ENCODE results near the gene CYSRT1.

The CYSRT1 gene

GRCh38 chr9:137233143-137233980 lies 8.4 kb downstream of the CYSRT1 start:
- H3K4me3 ChIP-seq (ENCODE audit: control insufficient read depth, low read depth, low read length), result no peak overlapping the region
- TF ChIP-seq, protein P1, sequence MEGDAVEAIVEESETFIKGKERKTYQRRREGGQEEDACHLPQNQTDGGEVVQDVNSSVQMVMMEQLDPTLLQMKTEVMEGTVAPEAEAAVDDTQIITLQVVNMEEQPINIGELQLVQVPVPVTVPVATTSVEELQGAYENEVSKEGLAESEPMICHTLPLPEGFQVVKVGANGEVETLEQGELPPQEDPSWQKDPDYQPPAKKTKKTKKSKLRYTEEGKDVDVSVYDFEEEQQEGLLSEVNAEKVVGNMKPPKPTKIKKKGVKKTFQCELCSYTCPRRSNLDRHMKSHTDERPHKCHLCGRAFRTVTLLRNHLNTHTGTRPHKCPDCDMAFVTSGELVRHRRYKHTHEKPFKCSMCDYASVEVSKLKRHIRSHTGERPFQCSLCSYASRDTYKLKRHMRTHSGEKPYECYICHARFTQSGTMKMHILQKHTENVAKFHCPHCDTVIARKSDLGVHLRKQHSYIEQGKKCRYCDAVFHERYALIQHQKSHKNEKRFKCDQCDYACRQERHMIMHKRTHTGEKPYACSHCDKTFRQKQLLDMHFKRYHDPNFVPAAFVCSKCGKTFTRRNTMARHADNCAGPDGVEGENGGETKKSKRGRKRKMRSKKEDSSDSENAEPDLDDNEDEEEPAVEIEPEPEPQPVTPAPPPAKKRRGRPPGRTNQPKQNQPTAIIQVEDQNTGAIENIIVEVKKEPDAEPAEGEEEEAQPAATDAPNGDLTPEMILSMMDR (IDR thresholded peaks at IDR 0.05; ENCODE audit: control insufficient read depth, insufficient read depth, low read depth, low read length, missing control alignments), result no peak
- no peak for DNase-seq (ENCODE audit: low read depth)

DNA sequence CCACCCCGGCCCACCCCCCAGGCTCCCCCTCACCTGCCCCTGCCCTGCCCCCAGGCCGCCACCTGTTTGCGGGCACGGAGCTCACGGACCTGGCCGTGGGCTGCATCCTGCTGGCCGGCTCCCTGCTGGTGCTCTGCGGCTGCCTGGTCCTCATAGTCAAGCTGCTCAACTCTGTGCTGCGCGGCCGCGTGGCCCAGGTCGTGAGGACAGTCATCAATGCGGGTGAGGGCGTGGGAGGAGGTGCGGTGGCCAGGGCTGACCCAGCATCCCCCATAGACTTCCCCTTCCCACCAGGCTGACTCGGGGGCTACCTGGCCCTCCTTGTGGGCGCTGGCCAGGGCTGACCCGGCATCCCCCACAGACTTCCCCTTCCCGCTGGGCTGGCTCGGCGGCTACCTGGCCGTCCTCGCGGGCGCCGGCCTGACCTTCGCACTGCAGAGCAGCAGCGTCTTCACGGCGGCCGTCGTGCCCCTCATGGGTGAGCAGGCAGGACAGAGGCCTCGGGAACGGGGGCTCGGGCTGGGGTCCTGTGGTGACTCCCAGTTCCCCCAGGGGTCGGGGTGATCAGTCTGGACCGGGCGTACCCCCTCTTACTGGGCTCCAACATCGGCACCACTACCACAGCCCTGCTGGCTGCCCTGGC lies 9.2 kb downstream of the CYSRT1 start:
- no peak for DNase-seq (ENCODE audit: low read depth)
- TF ChIP-seq, protein P1 (IDR thresholded peaks at IDR 0.05; ENCODE audit: control insufficient read depth, insufficient read depth, low read depth, low read length, missing control alignments), result no peak
- no peak overlapping the region for H3K4me3 ChIP-seq (ENCODE audit: control insufficient read depth, low read depth, low read length)

GRCh38 chr9:137234758-137235423 lies 9.9 kb downstream of the CYSRT1 start:
- H3K4me3 ChIP-seq (ENCODE audit: control insufficient read depth, low read depth, low read length), result no peak overlapping the region
- no peak for DNase-seq (ENCODE audit: low read depth)
- TF ChIP-seq, protein P1 (IDR thresholded peaks at IDR 0.05; ENCODE audit: control insufficient read depth, insufficient read depth, low read depth, low read length, missing control alignments), result no peak

DNA sequence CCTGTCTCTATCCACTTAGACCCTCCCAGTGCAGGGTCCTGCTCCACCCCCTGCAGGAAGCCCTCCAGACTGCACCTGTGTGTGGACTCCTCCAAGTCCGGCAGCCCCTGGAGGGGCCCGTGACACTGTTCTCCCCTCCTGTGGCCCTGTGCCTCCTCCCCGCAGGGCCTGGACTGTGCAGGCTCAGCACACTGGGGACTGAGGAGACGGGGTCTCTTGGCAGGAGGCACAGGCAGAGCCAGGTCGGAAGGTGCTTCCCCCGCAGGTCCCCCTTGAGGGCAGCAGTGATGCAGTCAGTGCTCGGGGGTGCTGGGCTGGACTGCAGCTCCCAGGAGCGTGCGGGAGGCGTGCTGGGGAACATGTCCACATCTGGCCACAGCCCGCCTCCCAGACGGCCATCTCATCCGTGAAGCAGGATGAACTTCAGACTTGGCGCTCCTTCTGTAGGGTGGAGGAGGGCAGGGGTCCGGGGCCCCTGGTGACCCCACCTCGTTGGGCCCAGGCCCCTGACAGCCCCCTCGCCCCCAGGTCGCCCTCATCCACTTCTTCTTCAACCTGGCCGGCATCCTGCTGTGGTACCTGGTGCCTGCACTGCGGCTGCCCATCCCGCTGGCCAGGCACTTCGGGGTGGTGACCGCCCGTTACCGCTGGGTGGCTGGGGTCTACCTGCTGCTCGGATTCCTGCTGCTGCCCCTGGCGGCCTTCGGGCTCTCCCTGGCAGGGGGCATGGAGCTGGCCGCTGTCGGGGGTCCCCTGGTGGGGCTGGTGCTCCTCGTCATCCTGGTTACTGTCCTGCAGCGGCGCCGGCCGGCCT lies 10.7 kb downstream of the CYSRT1 start:
- TF ChIP-seq, protein P1 (IDR thresholded peaks at IDR 0.05; ENCODE audit: control insufficient read depth, insufficient read depth, low read depth, low read length, missing control alignments), result peak; percentile 4
- no peak overlapping the region for H3K4me3 ChIP-seq (ENCODE audit: control insufficient read depth, low read depth, low read length)
- DNase-seq (ENCODE audit: low read depth), result no peak

- TF ChIP-seq, protein P1 (IDR thresholded peaks at IDR 0.05; ENCODE audit: control insufficient read depth, insufficient read depth, low read depth, low read length, missing control alignments), result peak; percentile 99
- no peak for DNase-seq (ENCODE audit: low read depth)
- no peak overlapping the region for H3K4me3 ChIP-seq (ENCODE audit: control insufficient read depth, low read depth, low read length)
Measured at GRCh38 chr9:137236238-137236935, 11.4 kb downstream of the CYSRT1 start.

All from AG09309 (cell line).